Measurements from ENCODE around the gene TNNC1. TPM values are rescaled to one million over a fixed set of nuclear protein-coding genes. Genes with fewer than 3 reads are reported as not detected.

The TNNC1 gene
- total and polyA plus RNA-seq, 2 donors (not counting 3 experiments of a cell fraction or from before 2014, with no cell fraction given) = 0.12 TPM; not detected in 1

DNA sequence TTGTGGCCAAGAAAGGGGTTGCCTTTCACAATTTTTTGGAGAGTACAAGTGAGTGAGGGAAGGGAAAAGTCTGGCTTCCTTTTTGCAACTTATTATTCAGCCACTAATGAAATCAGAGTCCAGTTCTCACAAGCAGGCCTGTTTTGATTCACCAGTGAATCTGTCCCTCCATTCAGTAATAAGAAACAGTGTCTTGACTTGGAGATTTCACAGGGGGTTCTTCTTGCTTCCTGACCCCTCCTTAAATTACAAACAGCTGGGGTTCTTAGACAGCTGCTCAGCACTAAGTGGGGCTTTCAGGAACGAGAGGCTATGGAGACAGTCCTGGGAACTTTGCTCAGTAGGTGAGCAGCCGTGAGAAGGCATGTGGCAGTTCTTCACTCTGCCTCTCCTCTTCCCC is 33.5 kb downstream of the TNNC1 start:
- TF ChIP-seq, protein P1, sequence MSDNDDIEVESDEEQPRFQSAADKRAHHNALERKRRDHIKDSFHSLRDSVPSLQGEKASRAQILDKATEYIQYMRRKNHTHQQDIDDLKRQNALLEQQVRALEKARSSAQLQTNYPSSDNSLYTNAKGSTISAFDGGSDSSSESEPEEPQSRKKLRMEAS (IDR thresholded peaks at IDR 0.05; ENCODE audit: insufficient read depth, insufficient read length) = no peak
- no peak for TF ChIP-seq MYC (IDR thresholded peaks at IDR 0.05; ENCODE audit: low read depth, low read length)
- no peak for TF ChIP-seq EZH2 (IDR thresholded peaks at IDR 0.05; ENCODE audit: borderline replicate concordance, low read depth, low read length, severe bottlenecking)
- no peak for TF ChIP-seq FOS (IDR thresholded peaks at IDR 0.05; ENCODE audit: borderline replicate concordance, insufficient read depth, low read length)
- TF ChIP-seq POLR2AphosphoS5 (IDR thresholded peaks at IDR 0.05; ENCODE audit: insufficient read depth, low read depth, low read length) = no peak
- TF ChIP-seq POLR2A (IDR thresholded peaks at IDR 0.05; ENCODE audit: low read depth, low read length) = no peak
- TF ChIP-seq GATA2 (IDR thresholded peaks at IDR 0.05; ENCODE audit: insufficient read depth, insufficient read length, low read depth, low read length) = no peak
- TF ChIP-seq, protein P2, sequence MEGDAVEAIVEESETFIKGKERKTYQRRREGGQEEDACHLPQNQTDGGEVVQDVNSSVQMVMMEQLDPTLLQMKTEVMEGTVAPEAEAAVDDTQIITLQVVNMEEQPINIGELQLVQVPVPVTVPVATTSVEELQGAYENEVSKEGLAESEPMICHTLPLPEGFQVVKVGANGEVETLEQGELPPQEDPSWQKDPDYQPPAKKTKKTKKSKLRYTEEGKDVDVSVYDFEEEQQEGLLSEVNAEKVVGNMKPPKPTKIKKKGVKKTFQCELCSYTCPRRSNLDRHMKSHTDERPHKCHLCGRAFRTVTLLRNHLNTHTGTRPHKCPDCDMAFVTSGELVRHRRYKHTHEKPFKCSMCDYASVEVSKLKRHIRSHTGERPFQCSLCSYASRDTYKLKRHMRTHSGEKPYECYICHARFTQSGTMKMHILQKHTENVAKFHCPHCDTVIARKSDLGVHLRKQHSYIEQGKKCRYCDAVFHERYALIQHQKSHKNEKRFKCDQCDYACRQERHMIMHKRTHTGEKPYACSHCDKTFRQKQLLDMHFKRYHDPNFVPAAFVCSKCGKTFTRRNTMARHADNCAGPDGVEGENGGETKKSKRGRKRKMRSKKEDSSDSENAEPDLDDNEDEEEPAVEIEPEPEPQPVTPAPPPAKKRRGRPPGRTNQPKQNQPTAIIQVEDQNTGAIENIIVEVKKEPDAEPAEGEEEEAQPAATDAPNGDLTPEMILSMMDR (IDR thresholded peaks at IDR 0.05; ENCODE audit: extremely low read depth in 1 of 2, insufficient read depth in 1 of 2, low read depth in 1 of 2, low read length in 2 of 2) = no peak
- no peak for TF ChIP-seq JUN (IDR thresholded peaks at IDR 0.05; ENCODE audit: borderline replicate concordance, insufficient read depth, insufficient read length, low read depth)
- H3K4me3 ChIP-seq (replicated peaks in 1 of 3; ENCODE audit: insufficient read depth in 1 of 3, low read depth in 1 of 3, low read length in 3 of 3) = no peak overlapping the region
- FAIRE-seq (no peak), DNase-seq (ENCODE audit: low read depth, low spot score) (no peak)
- BruUV-seq (replicated peaks) = no TSS peak
- H3K9me3 ChIP-seq (replicated peaks; ENCODE audit: control insufficient read depth, insufficient read depth, low read length) = no peaks in the 10 kb centered on the region
- no peak overlapping the region for H2AFZ ChIP-seq (ENCODE audit: low read depth, low read length)
- dilution Hi-C loops (cut with MboI; ENCODE audit: extremely low pct_ligation_motif_present, low sequenced_read_pairs) (no loop called here), intact Hi-C loops (cut with micrococcal nuclease) (no loop called here)
- H3K4me2 ChIP-seq (ENCODE audit: insufficient read depth, low read length) = no peak overlapping the region
- H3K27me3 ChIP-seq (ENCODE audit: control insufficient read depth in 2 of 2, insufficient read depth in 2 of 2, low read length in 2 of 2) = no peaks in the 10 kb centered on the region
- H3K36me3 ChIP-seq (ENCODE audit: control insufficient read depth in 2 of 2, extremely low read depth in 1 of 2, insufficient read depth in 2 of 2, low read length in 2 of 2) = no peaks in the 10 kb centered on the region
- POLR2A ChIA-PET = no interaction called here
- H3K9me1 ChIP-seq (replicated peaks; ENCODE audit: control insufficient read depth, extremely low read depth, insufficient read depth, low read length) = no peaks in the 10 kb centered on the region
- no peaks in the 10 kb centered on the region for H4K20me1 ChIP-seq (replicated peaks; ENCODE audit: control insufficient read depth, extremely low read depth, insufficient read depth, low read length)
- H3K4me1 ChIP-seq (ENCODE audit: control insufficient read depth, extremely low read depth, insufficient read depth, low read length) = no peaks in the 10 kb centered on the region
- H3K27ac ChIP-seq (ENCODE audit: insufficient read depth, low read depth, low read length) = no peak overlapping the region
- H3K9ac ChIP-seq (replicated peaks; ENCODE audit: extremely low read depth, insufficient read depth, low read length) = no peak overlapping the region
- CTCF ChIA-PET = interaction anchor here (0.6 to 10.2 kb wide), 3 partner anchors 8 to 28 kb away, joined by 3 to 243 read pairs (median 6); partner anchors contain the start of gene SEMA3G
- H3K79me2 ChIP-seq (ENCODE audit: control insufficient read depth, insufficient read depth, low read length) = no peaks in the 10 kb centered on the region

Data from endothelial cell of umbilical vein (primary cell).